HG02759 (cell line): ENCODE data around the gene ADCY3.

Source experiments
- ATAC-seq: cut with Tn5 transposase; IDR thresholded peaks from one replicate; pipeline ENCODE4 v1.9.1; 2021; ENCODE audit warnings: mild to moderate bottlenecking, moderate library complexity; ENCODE audit not compliant: unreplicated experiment

Gene ADCY3

GRCh38 chr2:24877067-24877466 is 43.0 kb downstream of the ADCY3 start:
- no peak for ATAC-seq

- ATAC-seq: no peak
These were observed 44.1 kb downstream of the ADCY3 start for GRCh38 chr2:24875901-24876300.

GRCh38 chr2:24875272-24875671 is 44.8 kb downstream of the ADCY3 start:
- ATAC-seq: no peak

GRCh38 chr2:24874035-24874434 is 46.0 kb downstream of the ADCY3 start:
- ATAC-seq: no peak

- ATAC-seq: no peak
These were observed 46.4 kb downstream of the ADCY3 start for GRCh38 chr2:24873619-24874018.

- no peak for ATAC-seq
These were observed 47.5 kb downstream of the ADCY3 start for GRCh38 chr2:24872344-24873115.

- no peak for ATAC-seq
These were observed 48.1 kb downstream of the ADCY3 start for GRCh38 chr2:24871852-24872333.

GRCh38 chr2:24870891-24871705 is 48.9 kb downstream of the ADCY3 start:
- no peak for ATAC-seq

GRCh38 chr2:24870440-24870839 is 49.6 kb downstream of the ADCY3 start:
- no peak for ATAC-seq

- no peak for ATAC-seq
These were observed 53.1 kb downstream of the ADCY3 start for GRCh38 chr2:24866946-24867345.

GRCh38 chr2:24863641-24864040 is 56.4 kb downstream of the ADCY3 start:
- ATAC-seq: no peak

GRCh38 chr2:24861500-24861899 is 58.5 kb downstream of the ADCY3 start:
- no peak for ATAC-seq

GRCh38 chr2:24860631-24861030 is 59.4 kb downstream of the ADCY3 start:
- no peak for ATAC-seq

- ATAC-seq: no peak
These were observed 60.0 kb downstream of the ADCY3 start for GRCh38 chr2:24859968-24860600.

GRCh38 chr2:24858996-24859395 is 61.0 kb downstream of the ADCY3 start:
- ATAC-seq: no peak

GRCh38 chr2:24857746-24858145 is 62.3 kb downstream of the ADCY3 start:
- no peak for ATAC-seq

- no peak for ATAC-seq
These were observed 63.2 kb downstream of the ADCY3 start for GRCh38 chr2:24856791-24857211.

- ATAC-seq: no peak
These were observed 64.3 kb downstream of the ADCY3 start for GRCh38 chr2:24855726-24856125.

GRCh38 chr2:24855022-24855622 is 64.9 kb downstream of the ADCY3 start:
- ATAC-seq: no peak

- no peak for ATAC-seq
These were observed 66.0 kb downstream of the ADCY3 start for GRCh38 chr2:24853996-24854395.

- no peak for ATAC-seq
These were observed 67.0 kb downstream of the ADCY3 start for GRCh38 chr2:24853046-24853445.
